Gastroesophageal sphincter (tissue), 3 donors: Measurements from ENCODE around the gene EXOSC2.

Source experiments
- CTCF ChIP-seq, 4 experiments: fragments of 200-600 bp in 2 of 4; fragments of 450-650 bp in 2 of 4; sonication (generic) in 1 of 4; IDR thresholded peaks; one replicate each; pipeline ENCODE4 v1.5.1; 2017 to 2019; ENCODE audit warnings: antibody characterized with exemption in 4 of 4, mild to moderate bottlenecking in 2 of 4, moderate library complexity in 2 of 4
- EP300 ChIP-seq: sonication (generic); formaldehyde crosslinking; IDR thresholded peaks from one replicate; pipeline ENCODE4 v1.6.1; 2017; ENCODE audit warnings: antibody characterized with exemption, mild to moderate bottlenecking
- POLR2A ChIP-seq, 2 donors: fragments of 450-650 bp; IDR thresholded peaks; one replicate each; pipeline ENCODE4 v1.6.1; 2017; ENCODE audit warnings: antibody characterized with exemption in 2 of 2, mild to moderate bottlenecking in 2 of 2, moderate library complexity in 1 of 2
- POLR2AphosphoS5 ChIP-seq: sonication (generic); formaldehyde crosslinking; IDR thresholded peaks from one replicate; pipeline ENCODE4 v1.6.1; 2017; ENCODE audit warnings: antibody characterized with exemption

DNA sequence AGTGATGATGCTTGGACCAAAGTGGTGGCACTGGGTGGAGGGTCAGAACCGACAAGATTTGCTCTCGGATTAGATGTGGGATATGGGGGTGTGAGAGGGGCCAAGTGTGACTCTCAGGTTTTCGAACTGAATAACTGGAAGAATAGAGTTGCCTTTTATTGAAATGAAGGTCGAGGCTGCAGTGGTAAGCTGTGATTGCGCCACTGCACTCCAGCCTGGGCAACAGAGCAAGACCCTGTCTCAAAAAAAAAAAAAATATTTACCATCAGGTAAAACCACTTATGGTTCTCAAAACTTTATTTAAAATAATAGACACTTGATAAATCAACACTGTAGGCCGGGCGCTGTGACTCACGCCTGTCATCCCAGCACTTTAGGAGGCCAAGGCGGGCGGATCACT lies 27.2 kb downstream of the EXOSC2 start:
- TF ChIP-seq POLR2AphosphoS5 (no peak), POLR2A (IDR thresholded peaks at IDR 0.05) (no peak), CTCF (IDR thresholded peaks at IDR 0.05) (no peak), EP300 (no peak)
